SK-N-SH treated with all-trans-retinoic acid at 6 μM for 48 hours (cell line): ENCODE measurements around the gene ITGA8.

Source experiments
- ARNTL ChIP-seq: fragments of 450-650 bp; formaldehyde crosslinking; IDR thresholded peaks from 2 replicates; pipeline ENCODE4 v1.5.0; 2020; ENCODE audit warnings: low read depth, mild to moderate bottlenecking, moderate library complexity, borderline replicate concordance
- BACH2 ChIP-seq: fragments of 250-450 bp; sonication (Bioruptor Pico); IDR thresholded peaks from 2 replicates; pipeline ENCODE4 v1.9.0; 2021; ENCODE audit warnings: mild to moderate bottlenecking, borderline replicate concordance
- CREB5 ChIP-seq: fragments of 250-450 bp; sonication (Bioruptor Pico); IDR thresholded peaks from 2 replicates; pipeline ENCODE4 v1.5.1; 2020; ENCODE audit warnings: low read depth, mild to moderate bottlenecking, moderate library complexity
- ESRRG ChIP-seq: fragments of 250-450 bp; sonication (Bioruptor Pico); IDR thresholded peaks from 2 replicates; pipeline ENCODE4 v1.6.1; 2021; ENCODE audit warnings: mild to moderate bottlenecking
- PATZ1 ChIP-seq: fragments of 250-450 bp; sonication (Bioruptor Pico); IDR thresholded peaks from 2 replicates; pipeline ENCODE4 v1.8.0; 2020; ENCODE audit warnings: mild to moderate bottlenecking, moderate library complexity, borderline replicate concordance
- POU6F1 ChIP-seq: fragments of 250-450 bp; sonication (Bioruptor Pico); IDR thresholded peaks from 2 replicates; pipeline ENCODE4 v1.8.0; 2021; ENCODE audit warnings: low read depth, mild to moderate bottlenecking, moderate library complexity, borderline replicate concordance
- RARB ChIP-seq: fragments of 250-450 bp; sonication (Bioruptor Pico); IDR thresholded peaks from 2 replicates; pipeline ENCODE4 v1.8.0; 2021; ENCODE audit warnings: mild to moderate bottlenecking, moderate library complexity
- TOX ChIP-seq: fragments of 250-450 bp; sonication (Bioruptor Pico); IDR thresholded peaks from 2 replicates; pipeline ENCODE4 v1.8.0; 2021; ENCODE audit warnings: mild to moderate bottlenecking, moderate library complexity, borderline replicate concordance
- ZNF565 ChIP-seq: fragments of 450-650 bp; formaldehyde crosslinking; conservative IDR thresholded peaks from 2 replicates; pipeline ENCODE4 v1.5.0; 2020; ENCODE audit warnings: low read depth, mild to moderate bottlenecking, moderate library complexity

- TF ChIP-seq RARB, result no peak
- no peak for TF ChIP-seq PATZ1 (CRISPR knock-in tag)
- TF ChIP-seq TOX, result no peak
- no peak for TF ChIP-seq POU6F1 (CRISPR knock-in tag)
- no peak for TF ChIP-seq ESRRG (CRISPR knock-in tag)
- no peak for TF ChIP-seq ZNF565 (CRISPR knock-in tag)
- TF ChIP-seq CREB5 (CRISPR knock-in tag), result no peak
- TF ChIP-seq BACH2 (CRISPR knock-in tag), result no peak
- TF ChIP-seq ARNTL, result no peak
These were observed 448 bp downstream of the ITGA8 start for GRCh38 chr10:15719049-15719898.
